HG03097 (cell line): Measurements from ENCODE around the gene LTBP1.
"Not testable (repeated sequence)": the region's sequence is repeated elsewhere in the genome, so short reads cannot be mapped to it uniquely, and the experiment has no call there.

ENCODE experiments used
- ATAC-seq: cut with Tn5 transposase; IDR thresholded peaks from one replicate; pipeline ENCODE4 v1.9.1; 2021; ENCODE audit not compliant: unreplicated experiment, low FRiP score

LTBP1 gene

DNA sequence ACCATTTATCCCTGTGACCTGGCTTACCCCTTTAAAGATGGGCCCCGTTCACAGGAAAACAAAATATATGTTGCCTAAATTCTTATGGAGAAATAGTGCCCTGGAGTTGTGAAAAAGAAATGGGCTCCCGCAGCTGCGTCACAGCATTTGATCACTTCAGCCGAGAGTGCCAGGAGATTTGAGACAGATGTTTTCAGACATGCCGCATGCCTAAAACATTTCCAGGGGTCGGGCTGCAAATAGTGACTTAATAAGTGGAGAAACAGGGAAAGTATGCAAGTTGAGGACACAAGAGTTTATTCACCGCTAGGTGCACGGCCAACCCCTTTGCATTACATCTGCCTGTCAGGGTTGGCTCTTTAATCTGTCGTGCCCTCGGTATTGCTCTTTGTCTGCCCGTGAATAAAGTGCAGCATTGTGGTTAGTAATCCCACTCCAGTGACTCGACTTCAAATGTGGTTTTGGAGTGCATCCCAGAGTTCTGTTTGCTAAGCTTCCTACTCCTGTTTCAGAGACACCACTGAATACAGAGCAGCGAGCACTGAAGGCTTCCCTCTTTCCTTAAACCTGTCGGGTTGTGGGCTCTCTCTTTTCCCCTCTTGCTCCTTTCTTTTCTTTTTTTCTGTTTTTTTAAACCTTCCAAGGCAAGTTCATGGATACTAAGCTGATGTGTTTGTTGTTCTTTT, 187.5 kb downstream of the LTBP1 start:
- ATAC-seq: no peak

DNA sequence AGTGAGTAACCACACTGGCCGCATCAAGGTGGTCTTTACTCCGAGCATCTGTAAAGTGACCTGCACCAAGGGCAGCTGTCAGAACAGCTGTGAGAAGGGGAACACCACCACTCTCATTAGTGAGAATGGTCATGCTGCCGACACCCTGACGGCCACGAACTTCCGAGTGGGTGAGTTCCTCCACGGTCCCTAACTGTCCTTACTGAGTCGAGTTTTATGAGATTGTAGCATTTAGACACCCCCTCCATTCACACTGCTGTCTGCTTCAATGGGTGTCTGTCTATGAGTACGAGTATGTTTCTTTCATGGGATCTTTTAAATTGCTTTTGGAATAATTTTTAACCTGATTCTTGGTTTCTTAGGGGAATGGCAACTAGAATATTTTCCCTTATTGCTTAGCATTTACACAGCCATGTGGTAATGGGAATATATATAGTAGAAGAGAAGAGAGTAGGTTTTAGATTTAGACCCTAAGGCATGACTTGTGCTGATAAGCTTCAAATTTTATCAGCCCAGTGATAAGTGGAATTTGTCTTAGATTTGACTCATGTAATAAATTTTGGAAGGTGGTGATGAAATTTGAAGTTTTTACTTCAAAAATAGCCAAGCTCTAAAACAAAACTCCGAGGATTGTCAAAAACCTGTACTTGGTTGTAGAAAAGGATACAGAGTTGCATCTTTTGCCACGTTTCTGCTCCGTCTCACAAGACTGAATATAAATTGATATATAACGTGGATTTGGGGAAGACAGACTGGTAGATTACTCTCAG, 188.2 kb downstream of the LTBP1 start:
- ATAC-seq: no peak

DNA sequence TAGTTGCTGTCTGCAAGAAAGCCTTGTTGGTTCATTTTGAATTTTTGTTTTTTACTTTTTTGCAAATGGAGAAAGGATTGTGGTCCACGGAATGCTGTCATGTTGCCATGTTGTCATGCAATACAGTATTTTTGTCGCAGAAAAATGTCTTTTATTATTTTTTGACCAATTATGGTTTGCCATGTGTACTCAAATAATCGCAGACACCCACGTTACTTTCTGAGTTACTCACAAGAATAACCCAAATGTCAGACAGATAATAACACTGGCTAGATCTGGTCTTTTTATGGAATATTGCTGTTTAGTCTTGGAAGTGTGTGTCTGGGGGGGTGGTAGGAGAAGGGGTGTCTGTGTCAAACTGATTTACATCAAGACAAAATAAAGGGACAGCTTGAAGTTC, 188.9 kb downstream of the LTBP1 start:
- no peak for ATAC-seq

DNA sequence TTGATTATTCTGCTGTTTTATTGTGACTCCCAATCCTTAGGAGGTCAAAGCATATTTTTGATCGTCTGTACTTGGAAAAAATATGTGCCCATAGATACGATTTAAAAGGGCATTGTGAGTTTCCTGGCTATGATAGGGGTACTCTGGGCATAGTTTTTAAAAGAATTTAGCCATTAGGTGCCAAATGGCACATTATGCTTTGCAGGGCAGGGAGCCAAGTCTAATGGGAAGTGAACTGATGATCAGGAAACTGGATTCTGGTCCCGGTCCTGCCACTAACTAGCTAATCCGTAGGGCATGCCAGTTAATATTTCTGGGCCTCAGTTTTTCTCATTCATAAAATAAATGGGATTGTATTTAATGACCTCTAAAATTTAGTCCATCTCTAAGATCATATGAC, 189.3 kb downstream of the LTBP1 start:
- no peak for ATAC-seq

DNA sequence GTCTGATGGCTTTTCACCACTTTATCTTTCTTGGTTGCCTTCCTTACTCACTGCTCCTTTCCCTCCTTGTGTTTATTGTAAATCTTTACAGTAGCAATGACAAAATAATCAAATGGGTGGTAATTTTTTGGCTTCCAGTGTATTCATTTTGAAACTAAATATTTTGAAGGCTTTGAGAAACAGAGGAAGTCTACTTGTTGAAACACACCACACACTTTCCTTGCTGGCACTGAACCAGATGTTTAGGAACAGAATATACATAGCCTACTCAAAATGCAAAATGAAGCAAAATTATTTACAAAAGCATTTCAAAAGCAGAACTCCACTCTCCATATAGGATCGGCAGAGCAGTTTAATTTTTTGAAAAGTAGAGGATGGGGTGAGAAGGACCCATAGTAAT, 189.8 kb downstream of the LTBP1 start:
- ATAC-seq: no peak

DNA sequence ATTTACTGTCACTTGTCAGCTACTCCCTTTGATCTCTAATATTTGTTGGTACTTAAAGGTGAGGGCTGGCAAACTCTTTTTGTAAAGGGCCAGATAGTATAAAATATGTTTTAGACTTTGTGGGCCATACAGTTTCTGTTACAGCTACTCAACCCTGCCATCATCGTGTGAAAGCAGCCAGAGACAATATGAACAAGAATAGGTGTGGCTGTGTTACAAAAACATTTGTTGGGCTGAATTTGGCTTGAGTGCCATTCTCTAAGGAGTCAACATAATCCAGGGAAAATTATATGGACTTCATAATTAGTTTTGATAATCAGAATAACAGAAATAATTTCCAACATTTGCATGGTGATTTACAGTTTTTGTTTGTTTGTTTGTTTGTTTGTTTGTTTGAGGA, 190.6 kb downstream of the LTBP1 start:
- no peak for ATAC-seq

DNA sequence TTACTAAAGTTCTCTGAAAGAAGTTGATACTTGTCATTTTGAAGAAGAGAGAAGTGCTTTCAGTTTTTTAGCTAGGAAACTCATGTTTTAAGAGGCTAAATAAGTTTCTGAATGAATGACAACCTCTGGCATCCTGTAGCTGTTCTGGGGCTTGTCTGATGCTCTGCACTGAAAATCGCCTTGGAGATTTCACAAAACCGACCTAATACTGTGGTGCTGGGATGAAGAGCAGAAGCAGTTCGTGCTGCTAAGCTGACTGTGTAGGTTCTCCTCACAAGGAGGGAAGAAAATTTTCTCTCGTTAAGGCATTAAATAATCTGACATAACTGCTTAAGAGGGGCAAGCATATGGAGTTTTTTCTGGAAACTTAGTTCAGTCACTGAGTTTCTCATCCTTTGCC, 193.2 kb downstream of the LTBP1 start:
- no peak for ATAC-seq

DNA sequence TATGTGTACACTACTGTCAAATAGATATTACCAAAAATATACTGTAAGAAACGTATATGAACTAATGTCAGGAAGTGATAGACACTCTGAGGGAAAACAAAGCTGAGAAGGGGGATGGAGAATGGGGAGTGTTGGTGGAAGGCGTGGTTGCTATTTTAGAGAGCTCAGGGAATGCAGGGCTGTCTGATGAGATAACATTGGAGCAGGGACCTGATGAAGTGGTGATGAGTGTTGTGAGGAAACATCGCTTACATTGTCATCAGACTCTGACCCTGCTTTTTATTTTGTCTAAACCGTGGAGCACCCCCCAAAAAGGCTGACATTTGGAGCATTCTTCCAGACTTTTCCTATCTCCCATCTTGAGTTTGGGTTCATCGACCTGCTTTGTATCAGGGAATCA, 194.7 kb downstream of the LTBP1 start:
- no peak for ATAC-seq

DNA sequence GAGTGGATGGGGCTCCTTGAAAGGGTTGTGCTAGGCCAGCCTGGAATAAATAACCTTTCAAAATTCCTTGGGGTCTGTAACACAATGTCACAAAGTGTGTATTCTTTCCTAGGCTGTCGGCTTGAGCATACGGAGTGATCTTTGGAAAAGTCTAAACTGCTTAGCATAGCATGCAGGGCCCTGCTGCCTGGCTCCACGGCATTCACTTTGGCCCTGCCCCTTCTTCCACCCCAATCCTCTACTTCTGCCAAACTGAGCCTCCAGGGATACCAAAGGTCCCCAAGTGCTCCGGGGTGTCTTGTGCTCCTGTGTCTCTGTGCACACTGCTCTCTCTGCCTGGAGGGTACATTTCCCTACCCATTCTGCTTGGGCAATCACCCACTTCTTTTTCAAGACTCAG, 196.1 kb downstream of the LTBP1 start:
- no peak for ATAC-seq

DNA sequence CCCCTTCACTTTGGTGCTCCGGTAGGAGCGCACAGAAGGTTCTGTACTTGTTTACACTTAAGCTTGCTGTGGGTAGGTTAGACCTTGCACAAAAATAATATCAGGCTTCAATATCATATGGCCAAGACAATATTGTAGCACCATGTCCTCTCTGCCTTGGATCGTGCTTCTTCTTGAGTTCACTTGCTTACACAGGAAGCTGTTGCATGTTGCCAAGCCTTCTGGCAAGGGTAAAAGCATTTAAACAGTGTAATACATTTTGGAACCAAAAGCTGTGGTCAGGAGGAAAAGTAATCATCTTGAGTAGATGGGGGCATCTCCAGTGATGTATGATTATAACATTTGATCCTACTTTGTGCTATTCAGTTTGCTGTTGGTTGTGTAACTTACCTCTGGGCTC, 197.5 kb downstream of the LTBP1 start:
- no peak for ATAC-seq

DNA sequence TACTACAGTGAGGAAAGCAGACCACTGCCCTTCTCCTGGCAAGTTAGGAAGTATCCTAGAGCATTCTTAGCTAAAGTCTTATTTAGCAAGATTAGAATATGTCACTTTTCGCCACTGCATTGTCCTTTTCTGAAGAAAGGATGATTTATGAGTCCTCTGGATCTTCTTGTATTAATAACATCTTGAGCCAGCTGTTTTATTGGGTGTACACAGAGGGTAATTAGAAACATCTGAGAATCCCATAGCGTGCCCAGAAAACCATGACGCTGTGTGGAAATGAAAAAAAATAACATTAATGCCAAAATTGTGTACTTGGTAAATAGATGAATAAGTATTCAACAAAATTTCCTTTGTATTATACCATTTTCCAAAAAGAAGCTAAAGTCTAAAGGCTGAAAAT, 198.7 kb downstream of the LTBP1 start:
- no peak for ATAC-seq

DNA sequence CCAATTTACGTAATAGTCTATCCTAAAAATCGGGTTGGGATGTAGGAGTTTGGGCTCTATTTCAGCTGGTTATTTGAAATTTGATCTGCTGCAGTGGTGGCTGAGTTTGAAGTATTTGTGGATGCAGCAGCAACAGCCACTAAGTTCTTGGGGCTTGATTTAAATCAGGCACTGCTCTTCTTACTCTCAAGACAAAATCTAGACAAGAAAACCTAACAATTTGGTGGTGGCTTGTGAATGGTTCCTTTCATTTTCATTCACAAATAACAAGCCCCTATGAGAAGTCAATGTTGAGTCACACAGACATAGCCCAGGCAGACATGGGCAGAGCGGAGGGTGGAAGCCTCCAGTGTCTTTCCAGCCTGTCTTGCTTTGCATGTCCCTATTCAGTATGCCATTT, 199.3 kb downstream of the LTBP1 start:
- no peak for ATAC-seq

DNA sequence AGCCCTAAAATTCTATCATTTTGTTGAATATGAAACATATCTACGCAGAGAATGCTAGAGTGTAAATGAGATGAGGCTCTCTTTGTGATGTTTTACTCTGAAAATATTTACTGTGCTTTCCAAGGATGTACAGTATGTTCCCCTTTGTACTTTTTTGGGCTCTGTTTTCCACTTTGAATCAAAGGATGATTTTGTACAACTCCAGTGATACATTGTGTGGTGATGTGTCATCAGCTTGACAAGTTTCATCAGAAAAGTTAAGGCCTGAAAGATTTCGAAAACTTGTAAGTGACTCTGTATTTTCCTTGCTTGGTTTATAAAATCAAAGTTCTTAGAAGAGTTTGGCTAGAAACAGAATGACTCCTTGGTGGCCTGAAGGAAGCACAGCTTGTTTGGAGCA, 206.3 kb downstream of the LTBP1 start:
- no peak for ATAC-seq

DNA sequence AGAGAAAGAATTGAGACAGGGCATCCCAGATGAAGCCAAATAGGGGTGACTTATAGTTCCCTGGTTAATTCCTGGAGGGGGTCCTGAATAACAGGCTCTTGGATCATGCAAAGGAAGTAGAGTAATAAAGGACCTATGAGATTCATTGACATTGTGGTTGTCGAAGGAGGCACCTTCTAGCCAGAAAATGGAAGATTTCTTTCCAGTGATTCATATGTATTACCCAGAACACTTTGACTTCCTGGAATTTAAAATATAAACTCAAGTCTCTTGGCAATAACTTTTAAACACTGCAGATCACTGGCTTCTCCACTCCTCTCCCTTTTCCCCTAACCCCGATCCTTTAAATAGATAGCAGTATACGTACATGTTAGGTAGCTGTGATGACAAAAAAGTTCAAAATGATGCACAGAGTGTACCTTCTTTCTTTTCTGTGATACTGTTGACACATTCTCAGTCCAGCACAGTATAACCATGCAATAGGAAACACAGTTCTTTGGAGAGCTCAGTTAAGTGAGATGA, 211.8 kb downstream of the LTBP1 start:
- ATAC-seq: no peak

DNA sequence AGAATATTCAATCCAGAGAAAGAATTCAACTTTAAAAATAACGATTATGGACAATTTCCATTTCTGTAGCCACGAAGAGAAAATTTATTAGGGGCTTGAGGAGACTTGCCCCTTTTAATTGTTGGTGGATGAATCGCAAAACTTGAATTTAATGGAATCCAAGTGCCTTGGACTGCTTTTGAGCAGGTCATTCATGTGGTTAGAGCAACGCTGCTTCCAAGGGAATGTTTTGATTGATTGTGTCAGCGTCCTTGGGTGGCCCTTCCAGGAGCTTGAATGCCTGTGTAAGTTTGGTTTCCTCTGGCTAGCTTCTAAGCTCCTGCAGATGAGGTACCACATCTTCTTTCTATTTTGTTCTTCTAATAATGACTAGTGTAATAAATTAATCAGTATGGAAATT, 213.4 kb downstream of the LTBP1 start:
- no peak for ATAC-seq

DNA sequence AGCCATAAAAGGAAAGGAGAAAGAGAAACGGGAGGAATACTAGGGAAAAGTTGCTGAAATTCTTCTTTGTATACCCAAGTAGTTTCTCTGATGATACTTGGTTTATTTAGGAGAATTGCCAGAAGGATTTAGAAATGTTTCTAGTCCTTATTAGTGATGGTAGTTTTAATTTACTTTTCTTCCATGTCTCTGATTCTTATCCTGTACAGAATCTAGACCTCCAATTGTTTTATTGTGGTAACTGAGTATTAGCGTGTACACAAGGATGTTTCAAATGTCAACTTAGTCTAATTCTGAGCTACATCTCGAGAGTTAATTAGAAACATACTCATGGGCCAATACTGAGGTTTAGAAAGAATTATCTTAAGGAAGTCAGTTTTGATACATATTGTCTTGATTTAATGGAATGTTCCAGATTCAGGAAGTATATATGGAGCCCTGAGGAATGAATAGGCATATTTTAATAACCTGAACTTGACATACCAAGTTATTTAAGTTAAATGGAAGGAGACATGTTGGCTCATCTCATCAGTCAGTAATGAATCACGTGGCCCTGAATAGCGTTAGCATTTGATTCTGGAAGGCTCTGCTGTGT, 219.6 kb downstream of the LTBP1 start:
- ATAC-seq: no peak

DNA sequence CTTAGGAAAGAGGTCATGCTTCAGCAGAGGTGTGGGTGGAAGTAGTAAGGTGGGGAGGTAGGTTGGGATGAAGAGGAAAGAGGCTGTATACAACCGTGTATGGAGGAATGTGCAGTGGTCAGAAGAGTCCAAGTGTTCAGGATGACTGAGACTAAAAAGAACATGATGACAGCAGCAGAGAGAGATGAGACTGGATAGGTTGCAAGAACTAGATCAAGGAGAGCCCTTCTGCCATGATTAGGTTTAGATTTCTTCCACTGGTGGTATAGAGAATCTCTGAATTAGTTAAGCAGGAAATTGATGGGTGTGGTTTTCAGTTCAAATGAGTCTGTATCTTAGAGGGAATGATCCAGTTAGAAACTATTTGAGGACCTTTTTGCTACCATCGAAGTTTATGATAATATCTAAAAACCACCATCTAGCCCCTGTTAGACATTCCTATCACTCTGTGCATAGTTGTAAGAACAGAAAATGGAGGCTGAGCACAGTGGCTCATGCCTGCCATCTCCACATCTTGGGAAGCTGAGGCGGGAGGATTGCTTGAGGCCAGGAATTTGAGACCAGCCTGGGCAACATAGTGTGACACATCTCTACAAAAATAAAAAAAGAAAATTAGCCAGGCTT, 221.0 kb downstream of the LTBP1 start:
- ATAC-seq: no peak

DNA sequence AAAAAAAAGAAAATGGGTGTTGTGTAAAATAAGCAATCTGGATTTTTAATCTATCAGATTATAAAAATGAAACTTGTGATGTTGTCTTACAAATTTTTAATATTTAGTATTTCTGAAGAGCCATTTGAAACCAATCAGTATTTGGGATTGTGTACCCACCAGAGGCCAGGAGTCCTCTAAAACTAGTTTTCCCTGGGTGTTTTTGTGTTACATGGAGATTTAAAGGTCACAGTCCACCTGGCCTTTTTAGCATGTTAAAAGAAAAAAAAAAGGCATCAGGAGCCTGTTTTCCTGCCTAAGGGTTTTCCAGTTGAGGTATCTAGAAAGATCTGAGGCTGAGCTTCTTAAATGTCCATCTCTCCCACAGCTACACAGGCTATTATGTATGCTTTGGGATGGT, 221.7 kb downstream of the LTBP1 start:
- no peak for ATAC-seq

DNA sequence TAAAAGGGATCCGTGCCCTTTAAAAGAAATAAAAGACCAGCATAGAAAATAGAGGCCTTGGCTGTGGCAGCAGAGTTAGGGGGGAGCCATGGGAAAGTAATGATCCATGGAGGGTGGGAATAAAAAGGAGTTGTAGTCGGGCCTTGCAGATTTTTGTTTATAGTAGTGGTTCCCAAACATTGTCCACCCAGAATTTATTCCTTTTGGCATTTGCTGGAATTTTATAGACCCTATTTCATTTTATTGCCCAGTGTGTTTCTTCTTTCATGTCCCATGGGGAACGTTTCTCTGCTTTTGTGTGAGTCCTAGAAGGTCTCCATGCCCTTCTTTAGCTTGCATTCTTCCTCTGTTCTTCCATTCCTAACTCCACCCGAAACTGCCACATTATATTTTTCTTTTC, 222.2 kb downstream of the LTBP1 start:
- no peak for ATAC-seq

DNA sequence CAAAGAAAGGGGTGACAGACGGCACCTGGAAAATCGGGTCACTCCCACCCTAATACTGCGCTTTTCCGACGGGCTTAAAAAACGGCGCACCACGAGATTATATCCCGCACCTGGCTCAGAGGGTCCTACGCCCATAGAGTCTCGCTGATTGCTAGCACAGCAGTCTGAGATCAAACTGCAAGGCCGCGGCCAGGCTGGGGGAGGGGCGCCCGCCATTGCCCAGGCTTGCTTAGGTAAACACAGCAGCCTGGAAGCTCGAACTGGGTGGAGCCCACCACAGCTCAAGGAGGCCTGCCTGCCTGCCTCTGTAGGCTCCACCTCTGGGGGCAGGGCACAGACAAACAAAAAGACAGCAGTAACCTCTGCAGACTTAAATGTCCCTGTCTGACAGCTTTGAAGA, 223.5 kb downstream of the LTBP1 start:
- ATAC-seq: not testable (repeated sequence)

DNA sequence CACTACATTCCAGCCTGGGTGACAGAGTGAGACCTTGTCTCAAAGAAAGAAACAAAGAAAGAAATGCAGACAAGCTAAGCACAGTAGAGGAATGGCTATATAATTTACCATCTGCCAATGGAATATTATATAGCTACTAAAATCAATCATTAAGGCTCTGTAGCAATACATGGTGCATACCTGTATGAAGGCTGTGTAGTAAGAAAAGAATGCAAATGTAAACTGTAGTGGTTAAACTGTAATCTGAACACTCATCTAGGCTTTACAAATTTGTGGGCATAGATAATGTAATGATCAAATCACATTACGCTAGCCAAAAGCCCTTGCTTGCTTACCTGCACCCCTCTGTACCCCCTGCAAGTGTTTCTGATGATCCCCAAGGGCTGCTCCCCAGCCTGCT, 230.9 kb downstream of the LTBP1 start:
- no peak for ATAC-seq
